K562 (cell line): ENCODE results near the gene MICU1. TPM values are rescaled to one million over a fixed set of nuclear protein-coding genes. Genes with fewer than 3 reads are reported as not detected.

ENCODE experiments used
- ATAC-seq: fragments of 200-7000 bp; cut with Tn5 transposase; 3 replicates; pipeline ENCODE4 v1.9.1; 2020; ENCODE audit warnings: moderate library complexity
- BruUV-seq: library from RNA; stranded (reverse); fragments of 400-500 nt; replicated peaks from 2 replicates; lab custom pipeline; 2021; lab: Mats Ljungman, UMichigan
- CTCF ChIA-PET: fragments of 300-600 bp; formaldehyde crosslinking; extraction: SDS; loops from one replicate; lab custom pipeline; 2021; ENCODE audit warnings: low intra/inter-chr PET ratio; lab: Yijun Ruan, JAX
- POLR2A ChIA-PET: fragments of 300-600, 350-650 bp; sonication (Branson Sonifier 250); formaldehyde crosslinking; extraction: SDS; loops from one replicate; lab custom pipeline; 2021; ENCODE audit warnings: antibody characterized with exemption, inconsistent platforms; lab: Yijun Ruan, JAX
- DNase-seq, 4 experiments: peaks; one replicate each; pipeline versions ENCODE4 v3.0.0 to v3.0.0-alpha.2; 2011 to 2018; ENCODE audit warnings: low spot score in 3 of 4, mixed read lengths in 3 of 4; ENCODE audit errors: extremely low read depth in 1 of 4
- FAIRE-seq: peaks from 2 replicates; lab custom pipeline; 2011; peaks lifted over from hg19 to GRCh38; lab: Jason Lieb, UNC
- H2AFZ ChIP-seq: 2 replicates; pipeline ENCODE4 v1.6.0; 2011; ENCODE audit warnings: low read depth, low read length, control low read depth, inconsistent platforms
- H3K27ac ChIP-seq: fragments of 200-600 bp; 3 replicates; pipeline ENCODE4 v1.8.0; 2011; ENCODE audit warnings: low read depth, mild to moderate bottlenecking, control low read depth, inconsistent platforms, low read length, moderate library complexity, mixed read lengths; ENCODE audit errors: extremely low read depth
- H3K27me3 ChIP-seq, 2 experiments: fragments of 300-600 bp in 1 of 2; 2 replicates in 1 of 2; 3 replicates in 1 of 2; pipeline versions ENCODE4 v1.6.0 to v1.8.0; 2011; ENCODE audit warnings: inconsistent platforms in 2 of 2, low read length in 2 of 2, mild to moderate bottlenecking in 1 of 2, mixed read lengths in 1 of 2, moderate library complexity in 1 of 2; ENCODE audit not compliant: control insufficient read depth in 2 of 2, insufficient read depth in 2 of 2
- H3K36me3 ChIP-seq: fragments of 300-600 bp; 3 replicates; pipeline ENCODE4 v1.8.0; 2011; ENCODE audit warnings: mild to moderate bottlenecking, low read length, inconsistent platforms; ENCODE audit not compliant: control insufficient read depth, insufficient read depth
- H3K4me1 ChIP-seq, 2 experiments: fragments of 200-600 bp in 1 of 2; replicated peaks in 1 of 2; 2 replicates in 1 of 2; 3 replicates in 1 of 2; pipeline versions ENCODE4 v1.5.1 to v1.8.0; 2011; ENCODE audit warnings: inconsistent platforms in 2 of 2, low read length in 2 of 2, mild to moderate bottlenecking in 1 of 2, mixed read lengths in 1 of 2, moderate library complexity in 1 of 2; ENCODE audit not compliant: control insufficient read depth in 2 of 2, insufficient read depth in 2 of 2
- H3K4me2 ChIP-seq: 2 replicates; pipeline ENCODE4 v1.6.1; 2011; ENCODE audit warnings: low read length, control low read depth, inconsistent platforms, mixed read lengths; ENCODE audit not compliant: insufficient read depth
- H3K4me3 ChIP-seq: fragments of 200-600 bp; sonication (generic), shearing (Covaris generic); 2 replicates; pipeline ENCODE4 v1.5.1; 2016; ENCODE audit warnings: control low read depth, inconsistent platforms
- H3K79me2 ChIP-seq: fragments of 200-600 bp; 3 replicates; pipeline ENCODE4 v1.8.0; 2011; ENCODE audit warnings: low read length, inconsistent platforms; ENCODE audit not compliant: control insufficient read depth, insufficient read depth
- H3K9ac ChIP-seq, 2 experiments: 2 replicates each; pipeline versions ENCODE4 v1.6.0 to v1.6.1; 2011; ENCODE audit warnings: low read depth in 2 of 2, low read length in 2 of 2, control low read depth in 1 of 2, inconsistent platforms in 1 of 2, mild to moderate bottlenecking in 1 of 2, mixed read lengths in 1 of 2; ENCODE audit not compliant: insufficient read depth in 1 of 2
- H3K9me1 ChIP-seq: one replicate; pipeline ENCODE4 v1.6.0; 2011; ENCODE audit warnings: inconsistent platforms, mild to moderate bottlenecking, low read length, moderate library complexity; ENCODE audit not compliant: control insufficient read depth, insufficient read depth
- H3K9me3 ChIP-seq: replicated peaks from 2 replicates; pipeline ENCODE4 v1.5.1; 2011; ENCODE audit warnings: low read depth, low read length, inconsistent platforms; ENCODE audit not compliant: control insufficient read depth, insufficient read depth
- H4K20me1 ChIP-seq: replicated peaks from 2 replicates; pipeline ENCODE4 v1.6.1; 2011; ENCODE audit warnings: low read length, inconsistent platforms, mixed read lengths; ENCODE audit not compliant: control insufficient read depth, insufficient read depth
- CBX3 ChIP-seq, 2 experiments: IDR thresholded peaks; 1 replicate in 1 of 2; 2 replicates in 1 of 2; pipeline ENCODE4 v1.6.1; 2012; ENCODE audit warnings: inconsistent platforms in 2 of 2, low read length in 2 of 2, borderline replicate concordance in 1 of 2, control low read depth in 1 of 2
- IFI16 ChIP-seq: fragments of 250-450 bp; sonication (Bioruptor Pico); IDR thresholded peaks from 2 replicates; pipeline ENCODE4 v2.1.2; 2022; ENCODE audit warnings: mild to moderate bottlenecking, inconsistent platforms
- ZNF41 ChIP-seq: fragments of 250-450 bp; sonication (Bioruptor Pico); conservative IDR thresholded peaks from 2 replicates; pipeline ENCODE4 v1.4.0; 2020; ENCODE audit warnings: mild to moderate bottlenecking
- WGBS: fragments of 100-300 bp; shearing (Covaris generic); methylation state at CpG from one replicate; pipeline ENCODE4 v1.1.6; 2016; ENCODE audit warnings: low coverage, mixed read lengths; ENCODE audit not compliant: insufficient coverage; ENCODE audit errors: missing lambda C conversion rate; 5-methylcytosine and 5-hydroxymethylcytosine counted together
- in situ Hi-C: fragments of 300-500 bp; cut with MboI; formaldehyde crosslinking; loops from 4 replicates; pipeline ENCODE4 v1.15.0; 2018; ENCODE audit warnings: inconsistent platforms, mixed read lengths
- intact Hi-C: fragments of 100-400 bp; cut with micrococcal nuclease; formaldehyde crosslinking; loops from 2 replicates; pipeline ENCODE4 v1.14.2; 2022
- polyA plus RNA-seq, 8 experiments: library from polyadenylated mRNA; depleted of rRNA in 4 of 8; stranded (reverse) in 5 of 8; unstranded in 3 of 8; fragments of >200 nt; fragmentation: Nextera tagmentation in 2 of 8; fragmentation: Illumina TruSeq in 1 of 8; extraction: Ambion mirVana in 2 of 8; extraction: Trizol in 1 of 8; gene quantifications; 2 replicates each; pipeline versions ENCODE4 v1.2.1 to v1.2.3, GENCODE V29; 2011 to 2014; ENCODE audit warnings: inconsistent platforms in 1 of 8, missing spikeins in 1 of 8
- total RNA-seq, 7 experiments: library from RNA; depleted of rRNA in 6 of 7; stranded (reverse); fragments of >200 nt in 6 of 7; fragmentation: Illumina TruSeq in 2 of 7; extraction: Trizol in 2 of 7; gene quantifications; 2 replicates each; pipeline versions ENCODE4 v1.2.1 to v1.2.3, GENCODE V29; 2011 to 2021; ENCODE audit warnings: low replicate concordance in 1 of 7
- TF ChIP-seq, protein P1 (sequence below): fragments of 450-650 bp; formaldehyde crosslinking; IDR thresholded peaks from 2 replicates; pipeline ENCODE4 v1.4.0; 2020; ENCODE audit warnings: mild to moderate bottlenecking, moderate library complexity

The MICU1 gene
- total and polyA plus RNA-seq, 9 of the 15 experiments (the other 6 are each of a cell fraction or from before 2014, with no cell fraction given): 29.3 to 76.8 (median 48.4) TPM

GRCh38 chr10:72513910-72514309 lies 112.0 kb downstream of the MICU1 start:
- no peak for TF ChIP-seq IFI16 (CRISPR knock-in tag)
- TF ChIP-seq, protein P1, sequence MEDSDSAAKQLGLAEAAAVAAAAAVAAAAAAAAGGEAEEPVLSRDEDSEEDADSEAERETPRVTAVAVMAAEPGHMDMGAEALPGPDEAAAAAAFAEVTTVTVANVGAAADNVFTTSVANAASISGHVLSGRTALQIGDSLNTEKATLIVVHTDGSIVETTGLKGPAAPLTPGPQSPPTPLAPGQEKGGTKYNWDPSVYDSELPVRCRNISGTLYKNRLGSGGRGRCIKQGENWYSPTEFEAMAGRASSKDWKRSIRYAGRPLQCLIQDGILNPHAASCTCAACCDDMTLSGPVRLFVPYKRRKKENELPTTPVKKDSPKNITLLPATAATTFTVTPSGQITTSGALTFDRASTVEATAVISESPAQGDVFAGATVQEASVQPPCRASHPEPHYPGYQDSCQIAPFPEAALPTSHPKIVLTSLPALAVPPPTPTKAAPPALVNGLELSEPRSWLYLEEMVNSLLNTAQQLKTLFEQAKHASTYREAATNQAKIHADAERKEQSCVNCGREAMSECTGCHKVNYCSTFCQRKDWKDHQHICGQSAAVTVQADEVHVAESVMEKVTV (CRISPR knock-in tag): no peak
- TF ChIP-seq CBX3 (IDR thresholded peaks at IDR 0.05; ENCODE audit: borderline replicate concordance in 1 of 2, low read length in 2 of 2): peak in 1 of 2 experiments; percentile 63; a peak in 1 of 3 replicates
- Histone ChIP-seq H3K4me3 (no peak overlapping the region), H2AFZ (no peak overlapping the region), H3K27ac (no peak overlapping the region), H3K4me2 (no peak overlapping the region), H4K20me1 (no peaks in the 10 kb centered on the region), H3K79me2 (no peaks in the 10 kb centered on the region), H3K4me1 (no peaks in the 10 kb centered on the region), H3K36me3 (no peaks in the 10 kb centered on the region), H3K27me3 (no peaks in the 10 kb centered on the region), H3K9me3 (no peaks in the 10 kb centered on the region), H3K9me1 (no peaks in the 10 kb centered on the region), H3K9ac (no peak overlapping the region)
- ChIA-PET POLR2A (interaction anchor here (1.8 kb wide), 1 partner anchor 8 kb away, joined by 7 read pairs; no protein-coding TSS in a partner anchor), CTCF (no interaction called here)
- FAIRE-seq (no peak), DNase-seq (no peak), ATAC-seq (no peak)
- intact Hi-C loops: no loop called here
- BruUV-seq: no TSS peak
- in situ Hi-C loops: no loop called here

GRCh38 chr10:72511459-72511858 lies 114.4 kb downstream of the MICU1 start:
- Histone ChIP-seq H3K9me1 (no peaks in the 10 kb centered on the region), H3K27me3 (no peaks in the 10 kb centered on the region), H3K4me1 (no peaks in the 10 kb centered on the region), H3K9me3 (no peaks in the 10 kb centered on the region), H3K4me3 (no peak overlapping the region), H4K20me1 (no peaks in the 10 kb centered on the region), H3K4me2 (no peak overlapping the region), H3K9ac (no peak overlapping the region), H3K27ac (no peak overlapping the region), H2AFZ (no peak overlapping the region), H3K36me3 (no peaks in the 10 kb centered on the region), H3K79me2 (no peaks in the 10 kb centered on the region)
- CTCF ChIA-PET: no interaction called here
- POLR2A ChIA-PET: interaction anchor here (0.7 kb wide), 1 partner anchor 98 kb away, joined by 3 read pairs; no protein-coding TSS in a partner anchor
- in situ Hi-C loops: no loop called here
- intact Hi-C loops: no loop called here
- ATAC-seq (no peak), DNase-seq (no peak), FAIRE-seq (no peak)
- BruUV-seq: no TSS peak
- no peak for TF ChIP-seq ZNF41 (CRISPR knock-in tag)
- WGBS: 58% methylated on average over 5 of the region's 5 CpGs
